SIG-M5 treated with dmso at 0.1 percent for 504 hours (cell line): ENCODE measurements around the gene MDH1.

Source experiments
- DNase-seq: peaks from one replicate; lab custom pipeline; 2025; ENCODE audit not compliant: unreplicated experiment; lab: John Stamatoyannopoulos, UW

MDH1 gene

DNA sequence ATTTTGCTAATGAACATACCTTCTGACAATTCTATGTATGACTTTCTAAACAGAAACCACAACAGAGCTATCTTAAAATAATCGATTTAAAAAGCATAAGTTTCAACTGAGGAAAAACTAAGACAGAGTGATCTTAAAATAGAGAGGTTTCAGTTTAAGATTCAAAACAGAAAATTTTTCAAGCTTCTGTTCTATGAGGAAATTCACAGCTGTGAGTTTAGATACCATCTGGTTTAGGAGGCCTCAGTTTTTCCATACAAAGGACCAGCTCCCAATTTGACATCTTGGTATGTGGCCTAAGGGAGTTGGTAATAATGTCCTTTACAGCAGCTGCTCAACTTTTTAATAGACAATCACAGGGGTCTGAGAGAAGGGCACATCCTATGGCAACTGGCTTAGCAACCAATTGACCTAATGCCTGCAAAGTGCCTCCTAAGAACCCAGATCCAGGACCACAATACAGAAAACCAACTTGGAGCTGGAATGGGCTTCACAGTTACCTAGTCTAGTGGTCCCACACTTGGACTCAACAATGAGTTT lies 39.7 kb downstream of the MDH1 start:
- DNase-seq = no peak

DNA sequence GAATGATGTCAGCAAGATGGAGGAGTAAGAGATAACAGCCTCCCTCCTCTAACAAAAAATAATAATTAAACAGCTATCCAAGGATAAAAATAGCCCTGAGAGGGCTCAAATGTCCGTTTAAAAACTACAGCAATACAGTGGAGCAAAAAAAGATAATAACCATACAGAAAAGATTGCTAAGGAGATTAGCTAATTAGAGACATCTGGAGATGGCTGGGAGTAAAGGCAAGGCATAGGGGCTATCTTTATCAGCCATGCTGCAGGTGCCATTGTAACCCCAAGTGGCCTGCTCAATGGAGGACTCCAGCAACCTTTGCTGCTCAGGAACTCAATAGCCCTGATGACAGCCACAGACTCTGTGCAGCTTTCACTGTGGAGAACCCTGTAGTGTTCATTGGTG lies 42.7 kb downstream of the MDH1 start:
- no peak for DNase-seq

DNA sequence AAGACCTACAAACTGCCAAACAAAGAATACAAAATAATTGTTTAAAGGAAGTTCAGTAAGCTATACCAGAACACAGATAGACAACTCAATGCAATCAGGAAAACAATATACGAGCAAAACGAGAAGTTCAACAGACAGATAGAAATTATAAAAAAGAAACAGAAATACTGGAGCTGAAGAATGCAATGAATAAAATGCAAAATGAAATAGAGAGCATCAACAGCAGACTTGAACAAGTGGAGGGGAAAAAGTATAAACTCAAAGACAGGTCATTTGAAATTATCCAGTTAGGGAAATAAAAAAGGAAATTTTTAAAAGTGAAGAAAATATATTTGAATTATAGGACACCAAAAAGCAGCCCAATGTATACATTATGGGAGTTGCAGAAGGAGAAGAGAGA lies 43.6 kb downstream of the MDH1 start:
- DNase-seq = no peak

DNA sequence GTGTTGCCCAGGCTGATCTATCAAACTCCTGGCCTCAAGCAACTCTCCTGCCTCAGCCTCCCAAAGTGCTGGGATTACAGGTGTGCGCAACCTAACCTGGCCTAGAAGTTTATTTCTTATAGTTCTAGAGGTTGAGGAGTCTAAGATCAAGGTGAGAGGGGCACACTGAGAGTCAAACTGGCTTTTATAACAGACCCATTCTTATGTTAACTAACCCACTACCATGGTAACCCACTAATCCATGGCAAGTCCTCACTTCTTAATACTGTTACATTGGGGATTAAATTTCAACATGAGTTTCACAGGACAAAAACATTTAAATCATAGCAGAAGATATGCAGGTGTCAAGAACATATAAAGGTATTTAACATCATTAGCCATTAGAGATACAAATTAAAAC lies 50.6 kb downstream of the MDH1 start:
- no peak for DNase-seq

DNA sequence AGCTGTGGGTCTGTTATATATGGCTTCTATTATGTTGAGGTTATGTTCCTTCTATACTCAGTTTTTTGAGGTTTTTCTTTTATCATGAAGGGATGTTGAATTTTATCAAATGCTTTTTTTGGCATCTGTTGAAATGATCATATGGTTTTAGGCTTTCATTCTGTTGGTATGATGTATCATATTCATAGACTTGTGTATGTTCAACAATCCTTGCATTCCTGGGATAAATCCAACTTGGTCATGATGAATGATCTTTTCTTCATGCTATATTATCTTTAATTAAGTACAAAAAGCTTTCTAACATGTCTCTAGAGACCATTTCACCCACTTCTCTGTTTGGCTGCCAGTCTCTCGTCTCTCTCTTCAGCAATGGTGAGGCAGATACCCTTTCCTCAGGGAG lies 54.2 kb downstream of the MDH1 start:
- no peak for DNase-seq

DNA sequence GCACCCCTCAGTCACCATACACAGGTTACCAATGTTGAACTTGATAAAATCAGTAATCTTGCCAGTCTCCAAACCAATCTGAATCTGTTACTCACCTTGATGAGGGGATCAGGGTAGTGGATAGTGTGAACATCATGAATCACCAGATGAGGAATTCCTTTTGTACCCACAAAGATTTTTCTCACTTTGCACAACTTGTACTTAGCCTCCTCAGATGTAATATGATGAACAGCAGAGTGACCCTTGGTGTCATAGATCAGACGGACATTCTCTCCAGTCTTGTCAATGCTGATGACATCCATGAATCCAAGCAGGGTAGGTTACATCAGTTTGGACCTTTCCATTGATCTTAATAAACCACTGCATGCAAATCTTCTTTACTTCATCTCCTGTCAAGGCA lies 54.7 kb downstream of the MDH1 start:
- no peak for DNase-seq

DNA sequence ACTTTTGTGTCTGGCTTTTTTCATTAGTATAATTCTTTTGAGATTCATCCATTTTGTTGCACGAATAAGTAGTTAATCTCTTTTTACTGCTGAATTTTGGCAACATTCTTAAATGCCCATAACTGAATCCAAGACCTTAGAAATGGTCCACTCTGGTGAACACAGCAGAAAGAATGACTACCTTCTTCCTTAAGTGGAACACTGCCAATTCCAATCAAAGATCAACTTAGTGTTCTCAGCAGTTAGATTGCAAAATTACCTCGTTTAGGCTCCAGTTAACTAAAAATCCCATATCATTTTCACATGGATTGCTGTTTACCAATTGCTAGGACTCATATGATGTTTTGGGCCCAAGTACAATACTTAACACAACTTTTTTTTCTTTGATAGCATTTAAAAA lies 59.9 kb downstream of the MDH1 start:
- no peak for DNase-seq

DNA sequence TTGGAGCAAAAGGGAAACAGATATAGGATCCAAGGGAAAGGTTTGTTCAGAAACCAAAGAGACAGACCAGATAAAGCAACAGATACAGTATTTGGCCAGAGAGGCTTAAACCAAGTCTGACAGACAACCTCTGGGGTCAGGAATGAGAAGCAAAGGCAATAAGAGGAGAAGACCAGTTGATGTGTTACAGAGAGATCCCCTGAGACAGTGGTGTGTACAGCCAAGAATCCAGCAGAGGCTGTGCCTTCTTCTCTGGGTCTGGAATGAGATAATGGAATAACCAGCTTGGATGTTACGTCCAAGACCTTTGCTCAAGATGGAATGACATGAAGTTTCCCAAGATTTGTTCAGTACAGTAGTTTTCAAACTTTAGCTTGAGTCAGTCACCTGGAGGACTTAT lies 61.1 kb downstream of the MDH1 start:
- no peak for DNase-seq

DNA sequence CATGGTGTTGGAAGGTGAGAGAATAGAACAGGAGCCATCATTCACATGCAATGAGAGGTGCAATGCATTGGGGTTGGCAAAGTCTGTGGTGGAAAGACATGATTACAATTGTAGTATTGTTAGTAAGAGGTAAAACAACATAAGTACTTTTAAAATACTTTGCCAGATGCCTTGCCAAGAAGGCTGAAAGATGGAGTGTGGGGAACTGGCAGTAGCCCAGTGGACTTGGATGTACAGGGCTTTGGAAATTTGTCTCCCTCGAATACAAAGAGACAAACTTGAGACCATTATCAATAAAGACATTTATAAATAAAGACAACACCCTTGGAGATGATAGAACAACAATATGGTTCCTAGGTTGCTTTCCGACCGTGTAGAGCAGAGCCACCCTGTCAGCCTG lies 62.0 kb downstream of the MDH1 start:
- no peak for DNase-seq

DNA sequence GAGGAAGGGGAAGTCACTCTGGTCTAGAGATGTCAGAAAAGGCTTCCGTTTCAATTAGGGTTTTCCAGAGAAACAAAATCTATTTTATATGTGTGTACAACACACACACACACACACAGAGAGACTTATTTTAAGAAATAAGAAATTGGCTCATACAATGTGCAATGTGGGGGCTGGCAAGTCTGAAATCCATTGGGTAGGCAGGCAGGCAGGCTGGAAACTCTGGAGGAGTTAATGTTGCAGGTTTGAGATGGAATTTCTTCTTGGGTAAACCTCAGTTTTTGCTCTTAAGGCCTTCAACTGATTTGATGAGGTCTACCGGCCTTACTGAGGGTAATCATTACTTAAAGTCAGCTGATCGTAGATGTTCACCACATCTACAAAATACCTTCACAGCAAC lies 62.6 kb downstream of the MDH1 start:
- DNase-seq = no peak

DNA sequence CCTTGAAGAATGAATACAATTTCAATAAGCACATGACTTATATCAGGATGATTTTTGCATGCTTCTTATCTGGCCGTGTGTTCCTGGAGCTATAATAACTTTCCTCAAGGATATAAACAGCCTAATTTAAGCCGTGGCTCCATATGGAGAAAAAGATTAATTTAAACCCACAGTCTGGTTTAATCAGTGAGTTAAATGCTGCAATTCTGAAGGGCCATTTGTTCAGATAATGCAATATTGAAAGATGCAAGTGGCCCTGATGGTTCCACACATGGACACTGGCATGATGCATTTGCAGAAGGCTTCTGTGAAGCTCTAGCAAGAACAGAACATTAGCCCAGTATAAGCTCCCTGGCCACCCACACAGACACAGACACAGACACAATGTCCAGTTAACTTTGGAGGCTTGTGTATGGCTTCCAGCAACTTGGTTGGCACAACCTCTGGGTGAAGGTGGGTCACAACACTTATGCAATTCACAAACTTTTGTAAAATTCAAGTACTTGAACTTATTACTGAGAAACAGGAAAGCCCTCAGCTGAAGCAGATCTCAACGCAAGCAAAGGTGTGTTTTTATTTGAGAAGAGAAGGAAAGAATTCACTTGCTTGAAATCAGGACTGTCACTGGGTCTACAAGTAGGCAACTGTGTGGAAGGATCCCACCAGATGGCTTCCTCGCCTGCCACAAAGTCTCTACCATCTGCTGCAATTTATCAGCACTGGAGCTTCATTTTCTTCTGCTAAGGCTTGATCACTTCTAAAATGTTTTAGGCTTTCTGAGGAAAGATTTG lies 63.3 kb downstream of the MDH1 start:
- DNase-seq = no peak

DNA sequence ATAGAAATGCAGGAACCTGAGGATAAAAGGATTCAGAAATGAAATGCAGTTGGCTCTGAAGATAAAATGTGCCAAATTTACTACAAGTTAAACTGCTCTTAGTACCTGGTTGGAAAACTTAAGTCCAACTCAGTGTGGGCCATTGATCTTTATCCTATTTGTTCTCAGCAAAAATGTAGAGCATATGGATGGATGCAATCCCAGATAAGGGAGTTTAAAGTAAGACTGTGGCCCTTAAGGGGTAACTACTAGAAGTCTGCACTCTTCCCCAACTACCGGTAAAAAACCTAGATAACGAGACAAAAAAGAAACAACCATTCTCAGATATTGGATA lies 63.9 kb downstream of the MDH1 start:
- no peak for DNase-seq

DNA sequence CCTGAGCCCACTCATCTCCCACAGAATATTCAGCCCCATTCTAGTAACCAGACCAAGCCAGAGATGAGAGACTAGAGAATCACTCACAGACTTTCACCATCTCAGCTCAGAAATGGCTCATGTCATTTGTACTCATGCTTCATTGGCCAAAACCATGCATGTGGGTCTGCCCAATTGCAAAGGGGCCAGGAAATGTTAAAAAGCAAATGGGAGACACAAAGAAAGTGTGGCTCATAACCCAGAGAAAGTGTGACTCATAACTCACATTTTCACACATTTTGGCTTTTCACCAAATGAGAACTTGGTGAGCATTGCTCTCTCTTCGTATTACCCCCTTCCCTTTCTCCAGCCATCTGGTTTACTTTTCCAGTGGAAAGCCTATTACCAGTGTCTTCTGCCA lies 66.2 kb downstream of the MDH1 start:
- DNase-seq = no peak
